ENCODE measurements around the gene CHRNA3.

Gene CHRNA3

DNA sequence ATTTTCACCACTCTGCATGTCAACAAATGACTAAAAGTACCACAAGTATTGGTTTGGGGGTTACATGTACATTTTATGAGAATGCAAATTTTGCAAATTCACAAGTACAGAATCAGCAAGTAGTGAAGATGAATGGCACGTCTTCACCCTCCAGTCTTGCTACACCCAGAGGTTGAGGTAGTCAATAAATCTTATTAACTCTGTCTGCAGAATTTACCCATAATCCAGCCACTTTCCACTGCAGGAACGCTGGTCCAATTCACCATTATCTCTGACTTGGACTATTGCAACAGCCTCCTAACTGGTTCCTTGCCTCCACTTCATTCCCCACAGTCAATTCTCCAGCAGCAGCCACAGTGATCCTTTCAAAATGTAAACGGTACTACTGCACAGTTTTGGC, 70.0 kb downstream of the CHRNA3 start:
- Histone ChIP-seq H3K27ac (ENCODE audit: low read length) (no peak overlapping the region), H3K27me3 (ENCODE audit: low read depth, low read length) (no peaks in the 10 kb centered on the region), H2AFZ (ENCODE audit: low read depth, low read length) (no peak overlapping the region), H3K36me3 (replicated peaks; ENCODE audit: low read depth, low read length) (peaks cover 48% of the 10 kb centered on the region), H3K4me1 (ENCODE audit: low read length) (peaks cover 9% of the 10 kb centered on the region), H3K9me3 (ENCODE audit: insufficient read depth, low read length) (no peaks in the 10 kb centered on the region), H4K20me1 (ENCODE audit: insufficient read depth, low read length) (no peaks in the 10 kb centered on the region), H3K4me2 (ENCODE audit: low read length) (no peak overlapping the region), H3K79me2 (ENCODE audit: low read length) (no peaks in the 10 kb centered on the region), H3K4me3 (ENCODE audit: low read length) (no peak overlapping the region), H3K9ac (ENCODE audit: low read length) (no peak overlapping the region)
- no peak for TF ChIP-seq CTCF (IDR thresholded peaks at IDR 0.05; ENCODE audit: low read depth, low read length)
- TF ChIP-seq EZH2phosphoT487 (IDR thresholded peaks at IDR 0.05; ENCODE audit: low read depth) = no peak

GRCh38 chr15:78550194-78550593, 70.6 kb downstream of the CHRNA3 start:
- Histone ChIP-seq H4K20me1 (ENCODE audit: insufficient read depth, low read length) (no peaks in the 10 kb centered on the region), H3K36me3 (replicated peaks; ENCODE audit: low read depth, low read length) (peaks cover 54% of the 10 kb centered on the region), H3K4me3 (ENCODE audit: low read length) (no peak overlapping the region), H3K9ac (ENCODE audit: low read length) (no peak overlapping the region), H2AFZ (ENCODE audit: low read depth, low read length) (no peak overlapping the region), H3K27me3 (ENCODE audit: low read depth, low read length) (no peaks in the 10 kb centered on the region), H3K4me2 (ENCODE audit: low read length) (no peak overlapping the region), H3K79me2 (ENCODE audit: low read length) (no peaks in the 10 kb centered on the region), H3K27ac (ENCODE audit: low read length) (no peak overlapping the region), H3K4me1 (ENCODE audit: low read length) (peaks cover 9% of the 10 kb centered on the region), H3K9me3 (ENCODE audit: insufficient read depth, low read length) (no peaks in the 10 kb centered on the region)
- TF ChIP-seq CTCF (IDR thresholded peaks at IDR 0.05; ENCODE audit: low read depth, low read length) = no peak

Measured in OCI-LY3 (cell line).